SK-N-SH (cell line): ENCODE results near the gene UBAC2. TPM values are rescaled to one million over a fixed set of nuclear protein-coding genes. Genes with fewer than 3 reads are reported as not detected.

Source experiments
- CTCF ChIA-PET: fragments of 300-600, 350-600 bp; formaldehyde crosslinking; extraction: SDS; loops from one replicate; lab custom pipeline; 2021; lab: Yijun Ruan, JAX
- POLR2A ChIA-PET: fragments of 350-600 bp; sonication (Branson Sonifier 250); formaldehyde crosslinking; extraction: SDS; loops from one replicate; lab custom pipeline; 2020; ENCODE audit warnings: antibody characterized with exemption, inconsistent platforms; lab: Yijun Ruan, JAX
- DNase-seq: peaks from one replicate; pipeline ENCODE4 v3.0.0; 2012
- H2AFZ ChIP-seq: fragments of 200-600 bp; sonication (generic); 2 replicates; pipeline ENCODE4 v1.8.1; 2016; ENCODE audit warnings: antibody characterized with exemption, mild to moderate bottlenecking, low read depth
- H3F3A ChIP-seq: fragments of 200-600 bp; sonication (generic); replicated peaks from 2 replicates; pipeline ENCODE3; 2016; ENCODE audit warnings: antibody characterized with exemption, mild to moderate bottlenecking; ENCODE audit not compliant: insufficient read depth
- H3K27ac ChIP-seq, 2 experiments: fragments of 200-500 bp in 1 of 2; fragments of 200-600 bp in 1 of 2; sonication (Bioruptor generic) in 1 of 2; sonication (generic), shearing (Covaris generic) in 1 of 2; 2 replicates each; pipeline versions ENCODE4 v1.5.1 to v1.6.1; 2014 to 2016; ENCODE audit warnings: low read depth in 2 of 2, inconsistent platforms in 1 of 2, low read length in 1 of 2, mild to moderate bottlenecking in 1 of 2, mixed read lengths in 1 of 2
- H3K27me3 ChIP-seq: fragments of 200-600 bp; sonication (generic), shearing (Covaris generic); 2 replicates; pipeline ENCODE4 v1.6.1; 2016; ENCODE audit warnings: mixed run types; ENCODE audit not compliant: insufficient read depth
- H3K36me3 ChIP-seq, 2 experiments: fragments of 200-500 bp in 1 of 2; fragments of 200-600 bp in 1 of 2; sonication (Bioruptor generic) in 1 of 2; sonication (generic) in 1 of 2; replicated peaks in 1 of 2; 2 replicates each; pipeline versions ENCODE3 to v1.5.1; 2014 to 2016; ENCODE audit warnings: low read length in 1 of 2, mild to moderate bottlenecking in 1 of 2; ENCODE audit not compliant: insufficient read depth in 2 of 2, control insufficient read depth in 1 of 2
- H3K4me1 ChIP-seq, 2 experiments: fragments of 200-500 bp in 1 of 2; fragments of 200-600 bp in 1 of 2; sonication (Bioruptor generic) in 1 of 2; sonication (generic), shearing (Covaris generic) in 1 of 2; 2 replicates each; pipeline versions ENCODE4 v1.5.1 to v1.6.1; 2014 to 2016; ENCODE audit warnings: low read depth in 1 of 2, low read length in 1 of 2, mixed run types in 1 of 2; ENCODE audit not compliant: insufficient read depth in 2 of 2, control insufficient read depth in 1 of 2
- H3K4me2 ChIP-seq: fragments of 200-600 bp; sonication (generic), shearing (Covaris generic); 2 replicates; pipeline ENCODE4 v1.6.1; 2017; ENCODE audit warnings: mixed run types
- H3K4me3 ChIP-seq, 2 experiments: fragments of 200-500 bp in 1 of 2; fragments of 200-600 bp in 1 of 2; sonication (Bioruptor generic) in 1 of 2; sonication (generic), shearing (Covaris generic) in 1 of 2; 2 replicates each; pipeline versions ENCODE4 v1.5.1 to v1.8.1; 2014 to 2016; ENCODE audit warnings: low read depth in 2 of 2, inconsistent platforms in 1 of 2, low read length in 1 of 2, mild to moderate bottlenecking in 1 of 2, mixed read lengths in 1 of 2, moderate library complexity in 1 of 2
- H3K79me2 ChIP-seq: fragments of 200-600 bp; sonication (generic); 2 replicates; pipeline ENCODE4 v1.8.1; 2017; ENCODE audit warnings: mild to moderate bottlenecking; ENCODE audit not compliant: insufficient read depth
- H3K9ac ChIP-seq: fragments of 200-600 bp; sonication (generic); 2 replicates; pipeline ENCODE4 v1.6.1; 2017; ENCODE audit warnings: mixed run types
- H3K9me2 ChIP-seq: fragments of 200-600 bp; sonication (generic); 2 replicates; pipeline ENCODE4 v1.6.1; 2017; ENCODE audit warnings: mixed run types
- H3K9me3 ChIP-seq: fragments of 200-600 bp; sonication (generic); 2 replicates; pipeline ENCODE4 v1.6.1; 2017; ENCODE audit warnings: mixed run types, mild to moderate bottlenecking, moderate library complexity
- H4K20me1 ChIP-seq: fragments of 200-600 bp; sonication (generic); 2 replicates; pipeline ENCODE4 v1.6.1; 2017; ENCODE audit warnings: mild to moderate bottlenecking, mixed run types; ENCODE audit not compliant: insufficient read depth
- CTCF ChIP-seq: fragments of 200-600 bp; sonication (generic); IDR thresholded peaks from 2 replicates; pipeline ENCODE4 v1.6.1; 2017; ENCODE audit warnings: antibody characterized with exemption, mild to moderate bottlenecking, moderate library complexity
- ELF1 ChIP-seq: IDR thresholded peaks from 2 replicates; pipeline ENCODE4 v1.4.0; 2012
- GABPA ChIP-seq: IDR thresholded peaks from 2 replicates; pipeline ENCODE4 v1.4.0; 2012; ENCODE audit warnings: low read depth, mild to moderate bottlenecking
- MEF2A ChIP-seq: IDR thresholded peaks from 2 replicates; pipeline ENCODE4 v1.4.0; 2012; ENCODE audit warnings: low read depth, borderline replicate concordance
- RAD21 ChIP-seq: IDR thresholded peaks from 2 replicates; pipeline ENCODE4 v1.6.1; 2012; ENCODE audit warnings: mild to moderate bottlenecking, low read length
- RCOR1 ChIP-seq: fragments of 150-350 bp; IDR thresholded peaks from 2 replicates; pipeline ENCODE4 v1.6.1; 2017; ENCODE audit warnings: antibody characterized with exemption, low read length
- REST ChIP-seq: IDR thresholded peaks from 2 replicates; pipeline ENCODE4 v1.6.1; 2012; ENCODE audit warnings: mild to moderate bottlenecking, low read depth, low read length, moderate library complexity
- RFX5 ChIP-seq: IDR thresholded peaks from 2 replicates; pipeline ENCODE4 v1.6.1; 2012; ENCODE audit warnings: mild to moderate bottlenecking, improper control_type of control experiment, low read length
- SIN3A ChIP-seq: IDR thresholded peaks from 2 replicates; pipeline ENCODE4 v1.6.1; 2012; ENCODE audit warnings: low read depth, mild to moderate bottlenecking, low read length, moderate library complexity, borderline replicate concordance
- SMC3 ChIP-seq: IDR thresholded peaks from 2 replicates; pipeline ENCODE4 v1.6.1; 2012; ENCODE audit warnings: low read depth, low read length, improper control_type of control experiment
- TAF1 ChIP-seq: IDR thresholded peaks from 2 replicates; pipeline ENCODE4 v1.6.1; 2012; ENCODE audit warnings: low read depth, mild to moderate bottlenecking, low read length, moderate library complexity, borderline replicate concordance
- USF1 ChIP-seq: IDR thresholded peaks from 2 replicates; pipeline ENCODE4 v1.4.0; 2012; ENCODE audit warnings: low read depth, borderline replicate concordance
- WGBS: methylation state at CpG from one replicate; pipeline ENCODE4 v1.1.6; 2017; ENCODE audit warnings: low lambda C conversion rate; 5-methylcytosine and 5-hydroxymethylcytosine counted together
- polyA plus RNA-seq, 3 experiments: library from polyadenylated mRNA; depleted of rRNA; stranded (reverse); fragments of >200 nt; gene quantifications; 2 replicates each; pipeline ENCODE4 v1.2.3, GENCODE V29; 2012

Gene UBAC2
- polyA plus RNA-seq, 1 of the 3 experiments (the other 2 are of a cell fraction) = 79.0 TPM

GRCh38 chr13:99301913-99302636, 101.4 kb downstream of the UBAC2 start:
- Histone ChIP-seq H4K20me1 (no peaks in the 10 kb centered on the region), H3K9ac (no peak overlapping the region), H3K9me3 (no peaks in the 10 kb centered on the region), H3K79me2 (no peaks in the 10 kb centered on the region), H3K36me3 (peaks cover 4 to 5% of the 10 kb centered on the region in 2 experiments), H3K4me3 (no peak overlapping the region), H3K27me3 (no peaks in the 10 kb centered on the region), H3F3A (peaks cover 5% of the 10 kb centered on the region), H2AFZ (no peak overlapping the region), H3K27ac (no peak overlapping the region), H3K4me1 (peaks cover 0 to 5% of the 10 kb centered on the region in 2 experiments; a peak in 2 of 4 replicates), H3K9me2 (no peaks in the 10 kb centered on the region), H3K4me2 (no peak overlapping the region)
- CTCF ChIA-PET = interaction anchor here (0.6 to 2.0 kb wide), 5 partner anchors 9 to 140 kb away, joined by 3 to 7 read pairs (median 7); no protein-coding TSS in a partner anchor
- 89% methylated on average over 1 of the region's 1 CpG for WGBS
- DNase-seq = no peak
- POLR2A ChIA-PET = no interaction called here
- no peak for TF ChIP-seq TAF1
- no peak for TF ChIP-seq ELF1
- no peak for TF ChIP-seq MEF2A
- TF ChIP-seq REST = no peak
- no peak for TF ChIP-seq CTCF
- TF ChIP-seq SMC3 = no peak
- no peak for TF ChIP-seq RFX5
- no peak for TF ChIP-seq GABPA
- no peak for TF ChIP-seq SIN3A
- no peak for TF ChIP-seq USF1
- TF ChIP-seq RAD21 = no peak
- TF ChIP-seq RCOR1 = no peak
